ENCODE measurements around the gene SNX22.

- TF ChIP-seq YY1 (IDR thresholded peaks at IDR 0.05; ENCODE audit: insufficient read depth, insufficient read length) (no peak), ZNF274 (IDR thresholded peaks at IDR 0.05; ENCODE audit: low read depth, low read length) (no peak)
These were observed 14.8 kb downstream of the SNX22 start for GRCh38 chr15:64166102-64166890.

Measured in NT2/D1 (cell line).